Inflammatory macrophage treated with lipopolysaccharide for 1 hour (primary cell): Measurements from ENCODE around the gene CCDC187.

Experiments
- DNase-seq, 2 donors: peaks; one replicate each; pipeline ENCODE4 v3.0.0-alpha.2; 2020 to 2022

The CCDC187 gene

GRCh38 chr9:136265561-136266355, 38.1 kb downstream of the CCDC187 start:
- DNase-seq = no peak

- DNase-seq = no peak
These were observed 39.2 kb downstream of the CCDC187 start for GRCh38 chr9:136264441-136265405.

- DNase-seq = no peak
These were observed 39.9 kb downstream of the CCDC187 start for GRCh38 chr9:136264031-136264430.

GRCh38 chr9:136262671-136263178, 41.2 kb downstream of the CCDC187 start:
- no peak for DNase-seq

- no peak for DNase-seq
These were observed 42.0 kb downstream of the CCDC187 start for GRCh38 chr9:136261686-136262430.

- no peak for DNase-seq
These were observed 42.9 kb downstream of the CCDC187 start for GRCh38 chr9:136260936-136261472.

- DNase-seq = no peak
These were observed 43.4 kb downstream of the CCDC187 start for GRCh38 chr9:136260521-136260920.

- no peak for DNase-seq
These were observed 44.1 kb downstream of the CCDC187 start for GRCh38 chr9:136259836-136260235.

GRCh38 chr9:136259517-136259813, 44.4 kb downstream of the CCDC187 start:
- no peak for DNase-seq

- no peak for DNase-seq
These were observed 44.9 kb downstream of the CCDC187 start for GRCh38 chr9:136258786-136259516.

GRCh38 chr9:136258299-136258625, 45.6 kb downstream of the CCDC187 start:
- no peak for DNase-seq

GRCh38 chr9:136257381-136258298, 46.3 kb downstream of the CCDC187 start:
- DNase-seq = no peak

GRCh38 chr9:136255896-136256890, 47.7 kb downstream of the CCDC187 start:
- DNase-seq = no peak

GRCh38 chr9:136255166-136255538, 48.7 kb downstream of the CCDC187 start:
- peak; percentile 42 to 45 for DNase-seq

- DNase-seq = no peak
These were observed 49.3 kb downstream of the CCDC187 start for GRCh38 chr9:136254381-136255165.

GRCh38 chr9:136253246-136254130, 50.4 kb downstream of the CCDC187 start:
- DNase-seq = no peak

- no peak for DNase-seq
These were observed 51.0 kb downstream of the CCDC187 start for GRCh38 chr9:136252846-136253245.

GRCh38 chr9:136252281-136252680, 51.6 kb downstream of the CCDC187 start:
- no peak for DNase-seq
